Fibroblast of mammary gland (primary cell): ENCODE measurements around the gene KIF18A.

Experiments
- DNase-seq: peaks from one replicate; pipeline ENCODE4 v3.0.0-alpha.2; 2010; ENCODE audit warnings: low read depth
- H3K4me3 ChIP-seq: 2 replicates; pipeline ENCODE4 v1.5.1; 2011; ENCODE audit warnings: low read depth, mild to moderate bottlenecking, low read length, moderate library complexity; ENCODE audit not compliant: control insufficient read depth
- TF ChIP-seq, protein P1 (sequence below): conservative IDR thresholded peaks from 2 replicates; pipeline ENCODE4 v1.5.1; 2011; ENCODE audit warnings: low read depth, low read length, inconsistent platforms; ENCODE audit not compliant: control insufficient read depth, insufficient read depth

The KIF18A gene

DNA sequence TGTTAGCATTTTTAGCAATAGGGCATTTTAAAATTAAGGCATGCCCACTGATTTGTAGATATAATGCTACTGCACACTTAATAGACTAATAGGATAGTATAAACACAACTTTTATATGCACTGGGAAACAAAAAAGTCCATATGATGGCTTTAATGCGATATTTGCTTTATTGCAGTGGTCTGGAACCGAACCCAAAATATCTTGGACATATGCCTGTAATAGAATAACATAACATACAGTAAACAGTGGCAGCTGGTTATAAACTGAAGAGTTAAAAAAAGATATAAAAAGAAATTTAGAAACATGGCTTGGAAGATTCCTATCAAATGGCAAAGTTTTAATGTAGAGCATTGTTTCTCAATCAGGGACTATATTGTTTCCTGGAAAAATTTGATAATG lies 111.9 kb downstream of the KIF18A start:
- no peak for DNase-seq
- TF ChIP-seq, protein P1, sequence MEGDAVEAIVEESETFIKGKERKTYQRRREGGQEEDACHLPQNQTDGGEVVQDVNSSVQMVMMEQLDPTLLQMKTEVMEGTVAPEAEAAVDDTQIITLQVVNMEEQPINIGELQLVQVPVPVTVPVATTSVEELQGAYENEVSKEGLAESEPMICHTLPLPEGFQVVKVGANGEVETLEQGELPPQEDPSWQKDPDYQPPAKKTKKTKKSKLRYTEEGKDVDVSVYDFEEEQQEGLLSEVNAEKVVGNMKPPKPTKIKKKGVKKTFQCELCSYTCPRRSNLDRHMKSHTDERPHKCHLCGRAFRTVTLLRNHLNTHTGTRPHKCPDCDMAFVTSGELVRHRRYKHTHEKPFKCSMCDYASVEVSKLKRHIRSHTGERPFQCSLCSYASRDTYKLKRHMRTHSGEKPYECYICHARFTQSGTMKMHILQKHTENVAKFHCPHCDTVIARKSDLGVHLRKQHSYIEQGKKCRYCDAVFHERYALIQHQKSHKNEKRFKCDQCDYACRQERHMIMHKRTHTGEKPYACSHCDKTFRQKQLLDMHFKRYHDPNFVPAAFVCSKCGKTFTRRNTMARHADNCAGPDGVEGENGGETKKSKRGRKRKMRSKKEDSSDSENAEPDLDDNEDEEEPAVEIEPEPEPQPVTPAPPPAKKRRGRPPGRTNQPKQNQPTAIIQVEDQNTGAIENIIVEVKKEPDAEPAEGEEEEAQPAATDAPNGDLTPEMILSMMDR = no peak
- no peak overlapping the region for H3K4me3 ChIP-seq

DNA sequence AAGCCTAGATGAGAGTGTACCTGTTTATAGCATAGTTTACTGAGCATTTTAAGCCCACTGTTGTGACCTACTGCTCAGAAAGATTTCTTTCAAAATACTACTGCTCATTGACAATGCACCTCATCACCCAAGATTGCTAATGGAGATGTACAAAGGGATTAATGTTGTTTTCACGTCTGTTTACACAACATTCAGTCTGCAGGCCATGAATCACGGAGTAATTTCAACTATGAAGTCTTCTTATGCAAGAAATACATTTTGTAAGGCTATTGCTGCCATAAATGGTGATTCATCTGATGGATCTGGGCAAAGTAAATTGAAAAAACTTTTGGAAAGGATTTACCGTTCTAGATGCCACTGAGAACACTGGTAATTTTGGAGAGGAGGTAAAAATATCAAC lies 112.9 kb downstream of the KIF18A start:
- peak; percentile 64 for DNase-seq

DNA sequence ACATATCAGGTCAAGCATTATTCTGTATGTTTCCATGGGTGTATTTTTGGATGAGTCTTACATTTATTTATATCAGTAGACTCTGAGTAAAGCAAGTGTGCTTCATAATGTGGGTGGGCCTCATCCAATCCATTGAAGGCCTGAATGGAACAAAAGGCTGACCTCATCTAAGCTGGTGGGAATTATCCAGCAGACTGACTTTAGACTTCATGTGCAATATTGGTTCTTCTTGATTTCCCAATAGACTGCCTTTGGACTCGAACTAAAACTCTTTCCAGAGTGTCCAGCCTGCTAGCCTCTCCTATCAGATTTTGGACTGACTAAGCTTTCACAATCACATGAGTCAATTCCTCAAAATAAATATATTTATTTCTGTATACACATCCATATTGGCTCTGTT lies 116.2 kb downstream of the KIF18A start:
- TF ChIP-seq, protein P1 = no peak
- no peak overlapping the region for H3K4me3 ChIP-seq
- peak; percentile 54 for DNase-seq

More for the DNA sequence above, 112.9 kb downstream of the KIF18A start:
- TF ChIP-seq, protein P1 = no peak
- H3K4me3 ChIP-seq = no peak overlapping the region

DNA sequence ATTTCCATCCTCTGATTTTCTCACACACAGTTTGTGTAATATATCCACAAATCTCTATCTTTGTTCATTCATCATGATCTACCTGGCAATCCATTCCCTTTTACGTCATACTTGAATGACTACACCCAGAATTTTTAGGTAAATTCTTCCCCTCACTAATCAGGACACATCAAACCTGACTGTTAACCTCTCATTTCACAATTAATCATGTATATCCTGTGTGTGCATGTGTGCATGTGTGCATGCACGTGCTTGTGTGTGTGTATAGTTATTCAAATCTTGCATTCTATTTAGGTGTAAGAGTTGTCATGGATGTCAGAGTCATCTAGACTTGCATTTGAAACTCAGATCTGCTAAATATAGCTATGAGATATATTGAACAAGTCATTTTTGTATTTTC lies 130.4 kb downstream of the KIF18A start:
- TF ChIP-seq, protein P1 = no peak
- no peak overlapping the region for H3K4me3 ChIP-seq
- no peak for DNase-seq

DNA sequence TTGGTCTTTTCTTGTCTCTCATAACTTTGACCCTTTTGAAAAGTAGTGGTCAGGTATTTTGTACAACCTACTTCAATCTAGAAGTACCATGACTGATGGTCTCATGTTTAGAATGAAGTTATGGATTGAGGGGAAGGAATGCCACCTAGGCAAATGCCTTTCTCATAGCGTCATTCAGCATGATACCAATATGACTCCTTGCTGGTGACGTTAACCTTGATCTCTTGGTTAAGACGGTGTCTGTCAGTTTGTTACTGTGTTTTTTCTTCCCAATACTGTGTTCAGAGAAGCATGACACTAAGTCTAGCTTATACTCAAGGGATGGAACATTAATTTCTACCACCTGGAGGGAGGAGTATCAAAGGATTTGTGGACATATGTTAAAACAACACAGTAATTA lies 130.9 kb downstream of the KIF18A start:
- peak; percentile 33 for DNase-seq
- no peak overlapping the region for H3K4me3 ChIP-seq
- TF ChIP-seq, protein P1 = no peak

DNA sequence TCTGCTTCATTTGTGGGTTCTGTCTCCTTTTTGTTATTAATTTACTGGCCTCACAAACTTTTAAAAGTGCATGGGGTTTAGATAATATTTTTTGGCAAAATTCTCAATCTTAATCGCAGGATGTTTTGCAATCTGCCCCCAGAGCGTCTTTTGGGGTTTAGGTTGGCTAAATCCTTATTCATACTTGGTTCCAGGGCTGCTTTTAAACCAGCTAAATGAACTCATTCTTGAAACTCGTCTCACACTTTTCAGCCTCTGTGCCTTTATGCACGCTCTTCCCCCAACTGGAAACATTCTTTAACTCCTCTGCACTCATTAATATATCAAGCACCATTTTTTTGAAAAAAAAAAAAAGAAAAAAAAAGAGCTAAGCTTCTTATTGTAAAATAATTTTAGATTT lies 131.7 kb downstream of the KIF18A start:
- H3K4me3 ChIP-seq = no peak overlapping the region
- DNase-seq = peak; percentile 35

More for the DNA sequence above, 131.7 kb downstream of the KIF18A start:
- TF ChIP-seq, protein P1 = no peak
